Measurements from ENCODE around the gene FGFR2. TPM values are rescaled to one million over a fixed set of nuclear protein-coding genes. Genes with fewer than 3 reads are reported as not detected.

FGFR2 gene
- total RNA-seq (2012; rRNA removed) = under 0.01 TPM in 1 of 2 replicates, not detected in the other
- polyA plus RNA-seq (2012; rRNA removed) = not detected in 2 replicates
- not detected in 2 replicates for polyA plus RNA-seq (2012; cell fraction: cytosol; rRNA removed)
- not detected in 2 replicates for polyA plus RNA-seq (2012; cell fraction: nucleus; rRNA removed; ENCODE audit: low replicate concordance)
- Bru-seq, nascent RNA = percentile 6 among the genes with signal in this experiment
- BruChase-seq, experiment 1, labeled RNA remaining after a 6-hour chase = percentile 8 among the genes with signal in this experiment
- BruChase-seq, experiment 2, labeled RNA remaining after a 2-hour chase = percentile 5 among the genes with signal in this experiment
- long read RNA-seq = 0 reads

- H3K4me2 ChIP-seq (ENCODE audit: low read depth, low read length) = peak within 1 kb of the TSS; percentile 44; the same call in 1 of the 2 replicates
- CTCF ChIA-PET = no interaction called here
- H3K56ac ChIP-seq (ENCODE audit: extremely low read depth, insufficient read depth, low read length) = no peak within 1 kb of the TSS
- H3K23ac ChIP-seq (ENCODE audit: low read depth, low read length) = no peak within 1 kb of the TSS
- POLR2A ChIA-PET (ENCODE audit: unreplicated experiment) = no interaction called here
- H3K36me3 ChIP-seq (ENCODE audit: control insufficient read depth, insufficient read depth, low read length) = no peaks in the 10 kb centered on the region
- in situ Hi-C loops (cut with MboI; ENCODE audit: low sequenced_read_pairs) = no loop called here
- TF ChIP-seq RAD21 (IDR thresholded peaks at IDR 0.05; ENCODE audit: low read length) (no peak), MXI1 (IDR thresholded peaks at IDR 0.05; ENCODE audit: borderline replicate concordance, low read depth, low read length) (no peak), NFE2L2 (IDR thresholded peaks at IDR 0.05; ENCODE audit: low read depth, low read length) (no peak), USF2 (IDR thresholded peaks at IDR 0.05; ENCODE audit: low read depth, low read length) (no peak)
- H3K9ac ChIP-seq (ENCODE audit: low read depth, low read length) = no peak within 1 kb of the TSS
- H2BK5ac ChIP-seq (ENCODE audit: low read depth, low read length, poor library complexity, severe bottlenecking) = no peak within 1 kb of the TSS
- no TSS peak for BruUV-seq (replicated peaks)
- dilution Hi-C loops (cut with HindIII; ENCODE audit: low sequenced_read_pairs, unreplicated experiment) = no loop called here
- peaks cover 18% of the 10 kb centered on the region for H3K27me3 ChIP-seq (ENCODE audit: control insufficient read depth, insufficient read depth, low read length)
- H2AK5ac ChIP-seq (ENCODE audit: low read depth, low read length) = no peak within 1 kb of the TSS
- H3K4me3 ChIP-seq (ENCODE audit: insufficient read depth, low read depth, low read length) = no peak within 1 kb of the TSS
- intact Hi-C loops (cut with micrococcal nuclease) = no loop called here
- H2BK20ac ChIP-seq (ENCODE audit: low read depth, low read length) = no peak within 1 kb of the TSS
- no peak within 1 kb of the TSS for H4K5ac ChIP-seq (ENCODE audit: low read depth, low read length)
- DNase-seq (no peak), ATAC-seq (ENCODE audit: low read depth) (peak; percentile 92)
- 0 out of 2 replicates have a peak, but pooled peaks cover 3% of the 10 kb centered on the region for H3K9me3 ChIP-seq (ENCODE audit: control insufficient read depth, insufficient read depth, low read length)
- H2AK9ac ChIP-seq (replicated peaks; ENCODE audit: low read depth, low read length, poor library complexity) = no peak within 1 kb of the TSS
- peak within 1 kb of the TSS; percentile 78 for H2AFZ ChIP-seq (replicated peaks; ENCODE audit: low read length, poor library complexity)
- H4K8ac ChIP-seq (ENCODE audit: low read depth in 2 of 2, low read length in 2 of 2) = no peak within 1 kb of the TSS
- H3K79me1 ChIP-seq (ENCODE audit: low read depth in 1 of 2, low read length in 2 of 2) = no peaks in the 10 kb centered on the region
- no peak within 1 kb of the TSS for H3K27ac ChIP-seq (ENCODE audit: insufficient read depth, low read length)
- H3K4ac ChIP-seq (ENCODE audit: low read depth, low read length) = no peak within 1 kb of the TSS
- no peaks in the 10 kb centered on the region for H4K20me1 ChIP-seq (ENCODE audit: insufficient read depth, low read length)
- H2BK15ac ChIP-seq (ENCODE audit: low read depth, low read length) = no peak within 1 kb of the TSS
- H3K4me1 ChIP-seq (ENCODE audit: control insufficient read depth, insufficient read depth, low read length) = no peaks in the 10 kb centered on the region
- no peak within 1 kb of the TSS for H2BK120ac ChIP-seq (ENCODE audit: low read depth, low read length)
- 3% methylated on average over 30 of the region's 92 CpGs; no CpG with 5 or more reads in 1 of the 2 experiments for WGBS, 2 experiments (ENCODE audit: extremely low coverage in 2 of 2, insufficient read length in 1 of 2)
- no peak within 1 kb of the TSS for H4K91ac ChIP-seq (ENCODE audit: insufficient read depth, low read depth, low read length)
- no peak within 1 kb of the TSS for H3K14ac ChIP-seq (replicated peaks; ENCODE audit: low read depth, low read length)
- H3K18ac ChIP-seq (ENCODE audit: low read depth, low read length) = no peak within 1 kb of the TSS
- no peaks in the 10 kb centered on the region for H3K9me1 ChIP-seq (ENCODE audit: insufficient read depth, low read length)
Measured at GRCh38 chr10:121598263-121599249, at the start of gene FGFR2. TSS of gene FGFR2 (minus strand) at chr10:121598444. CDS start at chr10:121593817, 4,627 bp downstream.

All from IMR-90 (cell line).